Heart left ventricle (tissue), 16 donors: ENCODE results near the gene DDX42. TPM values are rescaled to one million over a fixed set of nuclear protein-coding genes. Genes with fewer than 3 reads are reported as not detected.

Experiments used
- ATAC-seq, 4 donors: fragments of 200-7000 bp; cut with Tn5 transposase; one replicate each; pipeline ENCODE4 v1.9.1; 2020 to 2022; ENCODE audit warnings: moderate library complexity in 4 of 4, mild to moderate bottlenecking in 3 of 4, moderate number of reproducible peaks in 1 of 4
- DNase-seq, 5 donors: peaks; one replicate each; pipeline ENCODE4 v3.0.0-alpha.2; 2020
- H3K27ac ChIP-seq, 12 donors: fragments of 200-600 bp; sonication (generic) in 4 of 12; one replicate each; pipeline versions ENCODE4 v1.5.0 to v1.8.0; 2016 to 2022; ENCODE audit warnings: mild to moderate bottlenecking in 2 of 12
- H3K27me3 ChIP-seq, 9 donors: fragments of 200-600 bp; sonication (generic) in 2 of 9; one replicate each; pipeline versions ENCODE4 v1.5.1 to v1.8.0; 2016 to 2022; ENCODE audit warnings: mild to moderate bottlenecking in 3 of 9
- H3K36me3 ChIP-seq, 9 donors: fragments of 200-600 bp; sonication (generic) in 2 of 9; one replicate each; pipeline versions ENCODE4 v1.5.0 to v1.8.0; 2018 to 2022; ENCODE audit warnings: mild to moderate bottlenecking in 2 of 9
- H3K4me1 ChIP-seq, 12 donors: fragments of 200-600 bp; sonication (generic) in 4 of 12; one replicate each; pipeline versions ENCODE4 v1.5.0 to v1.8.0; 2016 to 2022; ENCODE audit warnings: mild to moderate bottlenecking in 3 of 12
- H3K4me3 ChIP-seq, 12 donors: fragments of 200-600 bp; sonication (generic) in 4 of 12; one replicate each; pipeline versions ENCODE4 v1.5.0 to v1.8.0; 2017 to 2022; ENCODE audit warnings: mild to moderate bottlenecking in 9 of 12, moderate library complexity in 4 of 12
- H3K9me3 ChIP-seq, 12 donors: fragments of 200-600 bp; sonication (generic) in 4 of 12; one replicate each; pipeline versions ENCODE4 v1.5.0 to v1.8.0; 2016 to 2022; ENCODE audit warnings: mild to moderate bottlenecking in 1 of 12
- CTCF ChIP-seq, 12 donors: fragments of 200-600 bp; sonication (generic) in 4 of 12; IDR thresholded peaks; one replicate each; pipeline versions ENCODE4 v1.5.0 to v1.8.0; 2018 to 2022; ENCODE audit warnings: antibody characterized with exemption in 12 of 12, mild to moderate bottlenecking in 5 of 12
- POLR2A ChIP-seq, 2 donors: fragments of 450-650 bp; IDR thresholded peaks; one replicate each; pipeline ENCODE4 v1.6.1; 2017; ENCODE audit warnings: antibody characterized with exemption in 2 of 2, mild to moderate bottlenecking in 2 of 2, moderate library complexity in 2 of 2
- WGBS, 4 donors: extraction: QIAGEN DNeasy Blood & Tissue Kit in 2 of 4; methylation state at CpG; one replicate each; pipeline versions ENCODE4 v1.1.5 to v1.1.7; 2013 to 2018; 5-methylcytosine and 5-hydroxymethylcytosine counted together
- intact Hi-C, 10 donors: fragments of 100-400 bp; cut with DNase I; formaldehyde crosslinking; loops; one replicate each; pipeline versions ENCODE4 v1.11.1 to v1.14.2; 2022
- polyA plus RNA-seq, 2 donors: library from polyadenylated mRNA; stranded (reverse); fragments of 200-250 nt; gene quantifications; one replicate each; pipeline ENCODE4 v1.2.3, GENCODE V29; 2013
- total RNA-seq, 9 donors: library from RNA; depleted of rRNA in 2 of 9; stranded (reverse); fragments of >200 nt in 2 of 9; fragmentation: NEBNext Ultra II Directional in 3 of 9; extraction: Animal tissue kit (Norgen Biotek cat#: 25700) in 3 of 9; gene quantifications; one replicate each; pipeline versions ENCODE4 v1.1.0 to v1.2.4, GENCODE V29; 2016 to 2023
- donor health status: ischemic (EF 13 %, LVEDD 7.1; RV severe dilation, severe dysfunction).
- donor health status: healthy with polysubstance abuse.
- donor health status: DM: no; HTN: yes; CAD: no.
- donor health status: DM: no; HTN: no; CAD: no.
- donor health status: ischemic (EF 25% LVEDD 6.9; RV normal size, moderate dysfunction).
- donor health status: ischemic (EF 25% LVEDD 5.7; RV mildly dilated, moderate dysfunction).
- donor health status: healthy.
- donor health status: DM: yes; HTN: yes; CAD: no.
- donor health status: ischemic (EF 35%, LVEDD 5.7; RV mildly dilated, moderate dysfunction).
- donor health status: nonischemic (EF 11% LVEDD 7.7; RV severe dilation, severe dysfunction).
- donor health status: DM: yes; HTN: yes; CAD: no.
- donor health status: PGD.
- donor health status: ischemic (EF 29% LVEDD 5.4; RV normal size, mild dysfunction).
- donor health status: nonischemic (EF 23%, LVEDD 6.1; RV moderate dilation, normal function).

Gene DDX42
- total and polyA plus RNA-seq, 11 donors, result 30.1 to 75.0 (median 56.8) TPM

GRCh38 chr17:63832455-63832854 is 58.5 kb downstream of the DDX42 start:
- intact Hi-C loops, result no loop called here
- no peak for DNase-seq
- 63 to 86% (median 79%) methylated on average over 2 of the region's 2 CpGs for WGBS, 4 donors
- Histone ChIP-seq H3K4me3 (no peak overlapping the region), H3K27ac (no peak overlapping the region), H3K36me3 (peaks cover 0 to 90% (median 84%) of the 10 kb centered on the region in 9 donors), H3K9me3 (no peaks in the 10 kb centered on the region), H3K4me1 (peaks cover 0 to 38% (median 21%) of the 10 kb centered on the region in 12 donors), H3K27me3 (no peaks in the 10 kb centered on the region)
- TF ChIP-seq CTCF (IDR thresholded peaks at IDR 0.05), result no peak
- TF ChIP-seq POLR2A (IDR thresholded peaks at IDR 0.05), result no peak
- ATAC-seq, result no peak

- ATAC-seq (no peak), DNase-seq (no peak)
- peaks cover 3 to 43% (median 23%) of the 10 kb centered on the region in 12 donors for H3K4me1 ChIP-seq
- H3K27ac ChIP-seq, result no peak overlapping the region
- H3K27me3 ChIP-seq, result no peaks in the 10 kb centered on the region
- no peaks in the 10 kb centered on the region for H3K9me3 ChIP-seq
- intact Hi-C loops, result no loop called here
- TF ChIP-seq CTCF (IDR thresholded peaks at IDR 0.05) (no peak), POLR2A (IDR thresholded peaks at IDR 0.05) (no peak)
- 84 to 88% (median 86%) methylated on average over 13 to 14 of the region's 14 CpGs for WGBS, 4 donors
- H3K4me3 ChIP-seq, result no peak overlapping the region
- peaks cover 0 to 92% (median 84%) of the 10 kb centered on the region in 9 donors for H3K36me3 ChIP-seq
Measured at GRCh38 chr17:63833026-63833740, 59.2 kb downstream of the DDX42 start.

- WGBS, 4 donors, result 87 to 91% (median 91%) methylated on average over 15 of the region's 15 CpGs
- H3K36me3 ChIP-seq, result peaks cover 0 to 87% (median 84%) of the 10 kb centered on the region in 9 donors
- H3K4me1 ChIP-seq, result peaks cover 3 to 43% (median 23%) of the 10 kb centered on the region in 12 donors
- H3K9me3 ChIP-seq, result no peaks in the 10 kb centered on the region
- no peak overlapping the region for H3K4me3 ChIP-seq
- DNase-seq, result no peak
- intact Hi-C loops, result no loop called here
- no peaks in the 10 kb centered on the region for H3K27me3 ChIP-seq
- no peak for TF ChIP-seq POLR2A (IDR thresholded peaks at IDR 0.05)
- no peak for TF ChIP-seq CTCF (IDR thresholded peaks at IDR 0.05)
- no peak for ATAC-seq
- H3K27ac ChIP-seq, result no peak overlapping the region
Measured at GRCh38 chr17:63833741-63834373, 59.9 kb downstream of the DDX42 start.

- H3K9me3 ChIP-seq, result no peaks in the 10 kb centered on the region
- 41 to 50% (median 47%) methylated on average over 13 of the region's 13 CpGs for WGBS, 4 donors
- no peak overlapping the region for H3K4me3 ChIP-seq
- peak in 1 of 4 donors; percentile 21 for ATAC-seq
- H3K27me3 ChIP-seq, result no peaks in the 10 kb centered on the region
- TF ChIP-seq POLR2A (IDR thresholded peaks at IDR 0.05) (no peak), CTCF (IDR thresholded peaks at IDR 0.05) (peak in 11 of 12 donors; percentile 14 to 66 (median 37))
- H3K36me3 ChIP-seq, result peaks cover 0 to 80% (median 79%) of the 10 kb centered on the region in 9 donors
- peak overlapping the region in 1 of 12 donors; percentile 24 for H3K27ac ChIP-seq
- peaks cover 10 to 44% (median 27%) of the 10 kb centered on the region in 12 donors for H3K4me1 ChIP-seq
- intact Hi-C loops, result no loop called here
- DNase-seq, result peak in 1 of 5 donors; percentile 47
Measured at GRCh38 chr17:63834431-63835166, 60.6 kb downstream of the DDX42 start.
